CD4-positive, alpha-beta T cell treated with Interleukin-6 for 4 hours (primary cell): ENCODE results near the gene COX4I1.

ENCODE experiments used
- DNase-seq: peaks from one replicate; pipeline ENCODE4 v3.0.0-alpha.2; 2020; ENCODE audit warnings: mixed read lengths

Gene COX4I1

DNA sequence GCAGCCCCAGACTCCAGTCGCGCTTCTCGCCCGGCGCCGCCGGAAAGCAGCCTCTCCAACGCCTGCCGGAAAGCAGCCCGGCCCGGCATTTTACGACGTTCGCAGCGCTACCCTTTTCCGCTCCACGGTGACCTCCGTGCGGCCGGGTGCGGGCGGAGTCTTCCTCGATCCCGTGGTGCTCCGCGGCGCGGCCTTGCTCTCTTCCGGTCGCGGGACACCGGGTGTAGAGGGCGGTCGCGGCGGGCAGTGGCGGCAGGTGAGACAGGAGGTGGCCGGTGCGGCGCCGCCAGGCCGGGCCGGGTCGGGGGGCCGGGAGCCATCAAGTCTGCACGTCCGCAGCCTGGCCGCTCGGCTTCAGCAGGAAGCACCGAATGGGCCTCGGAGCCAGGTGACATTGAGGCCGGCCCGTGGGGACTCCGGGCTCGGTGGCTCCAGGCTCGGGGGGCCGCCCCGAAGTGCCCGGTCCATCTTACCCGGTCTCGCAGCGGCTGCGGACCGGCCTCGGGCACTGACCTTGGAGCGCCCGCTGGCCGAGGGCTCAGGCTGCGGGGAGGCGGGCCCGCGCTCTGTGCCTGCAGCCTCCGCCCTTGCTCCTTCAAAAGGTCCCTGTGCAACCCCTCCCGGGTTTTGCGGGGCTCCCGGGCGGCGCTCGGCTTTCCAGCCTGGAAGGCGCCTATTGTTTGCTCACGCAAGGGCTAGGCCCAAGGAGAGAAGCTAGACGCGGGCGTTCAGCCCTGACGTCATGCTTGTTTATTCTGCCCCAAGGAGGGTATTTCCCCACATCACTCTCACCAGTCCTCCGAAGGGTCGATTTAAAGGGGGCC is at the start of gene COX4I1, which contains the start of gene EMC8:
Gene COX4I1, plus strand, starts transcription at position 199 of the 824 bp plus-strand sequence. CDS start 1,511 bp downstream, outside the sequence.
Gene EMC8, minus strand, starts transcription at position 48 of the 824 bp plus-strand sequence. CDS start 249 bp downstream, outside the sequence.
- peak; percentile 93 for DNase-seq

DNA sequence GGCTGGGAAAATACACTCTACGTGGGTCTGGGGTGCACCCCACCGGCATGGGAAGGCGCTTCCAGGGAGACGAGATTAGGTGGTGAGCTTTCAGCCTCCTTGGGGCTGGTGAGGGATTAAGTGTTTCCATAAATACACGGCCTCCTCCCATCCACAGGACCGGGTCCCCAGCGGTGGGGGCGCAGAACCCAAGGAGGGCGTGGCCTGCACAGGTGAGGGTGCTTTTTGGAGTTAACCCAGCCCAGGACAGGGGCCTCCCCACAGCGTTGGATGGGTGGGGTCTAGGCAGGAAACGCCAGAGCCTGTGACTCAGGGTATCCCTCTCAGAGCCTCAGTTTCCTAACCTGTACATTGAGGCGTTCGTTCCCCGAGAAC is 49.7 kb upstream of the COX4I1 start:
- no peak for DNase-seq

DNA sequence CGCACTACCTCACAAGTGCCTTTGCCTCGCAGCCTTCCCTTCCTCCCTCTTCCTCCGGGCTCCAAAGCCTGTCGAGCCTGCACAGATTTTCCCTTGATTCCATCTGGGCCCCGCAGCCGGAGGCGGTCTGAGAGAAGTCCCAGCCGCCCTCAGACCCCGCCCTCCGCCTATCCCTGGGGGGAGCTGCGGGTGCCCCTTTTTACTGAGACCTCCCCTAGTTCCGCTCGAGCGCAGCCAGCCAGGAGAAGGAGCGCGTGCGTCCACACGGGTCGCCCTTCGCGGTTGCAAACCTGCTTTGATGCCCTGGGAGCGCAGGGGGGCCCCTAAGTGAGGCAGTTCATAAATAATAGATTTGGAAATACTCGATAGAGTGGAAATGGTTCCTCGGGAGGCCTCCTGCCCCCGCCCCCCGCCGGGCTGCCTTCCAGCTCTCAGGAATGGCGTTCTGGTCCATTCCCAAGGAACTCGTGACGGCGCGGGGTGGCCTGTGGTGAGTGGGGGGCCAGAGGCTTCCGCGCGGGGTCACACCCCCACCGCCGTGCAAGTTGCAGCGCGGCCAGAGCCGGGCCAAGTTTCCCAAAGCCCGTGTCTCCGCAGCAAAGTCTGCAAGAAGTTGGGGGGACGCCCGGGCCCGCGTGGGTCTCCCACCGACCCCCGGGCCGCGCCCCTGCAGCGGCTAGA is 49.2 kb upstream of the COX4I1 start:
- DNase-seq = no peak

DNA sequence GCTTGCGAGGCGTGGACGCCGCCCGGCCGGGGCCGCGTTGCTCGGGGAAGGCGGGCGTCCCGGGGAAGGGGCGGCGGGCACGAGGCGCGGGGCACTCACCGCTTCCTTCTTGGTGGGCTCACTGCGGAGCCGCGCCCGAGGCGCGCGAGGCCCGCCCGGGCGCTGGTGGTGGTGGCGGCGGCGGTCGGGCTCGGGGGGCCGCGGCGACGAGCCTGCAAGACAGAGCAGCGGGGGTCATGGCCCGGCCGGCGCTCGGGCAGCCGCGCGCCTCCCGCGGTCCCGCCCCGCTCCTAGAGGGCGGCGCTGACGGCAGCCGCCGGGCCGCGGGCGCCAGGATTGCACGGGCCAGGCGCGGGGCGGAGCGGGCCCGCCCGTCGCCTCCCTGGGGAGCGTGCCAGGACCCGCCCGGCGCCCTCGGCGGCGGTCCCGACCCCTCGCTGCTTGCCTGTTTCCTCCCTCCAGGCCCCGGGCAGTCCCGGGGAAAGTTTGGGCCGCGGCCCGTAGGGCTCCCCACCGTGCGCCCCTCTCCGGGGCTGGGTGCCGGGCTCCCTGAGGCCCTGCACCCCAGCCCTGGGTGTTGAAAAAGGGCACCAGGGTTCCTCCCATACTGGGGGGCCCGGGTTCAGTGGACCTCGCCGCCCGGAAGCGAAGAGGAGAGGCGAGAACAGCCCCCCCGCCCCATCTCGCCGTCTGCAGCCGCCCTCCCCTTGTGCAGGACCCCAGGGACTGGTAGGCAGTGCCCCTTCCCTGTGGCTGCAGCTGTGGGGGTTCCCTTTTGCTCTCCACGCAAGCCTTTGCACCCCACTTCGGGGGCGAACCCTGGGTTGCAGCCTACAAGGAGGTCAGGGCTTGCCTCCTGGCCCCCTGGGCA is 48.4 kb upstream of the COX4I1 start, which contains the start of gene C16orf74:
Gene C16orf74, minus strand, starts transcription at position 270 of the 871 bp plus-strand sequence. CDS start 15,879 bp downstream, outside the sequence.
- DNase-seq = no peak

DNA sequence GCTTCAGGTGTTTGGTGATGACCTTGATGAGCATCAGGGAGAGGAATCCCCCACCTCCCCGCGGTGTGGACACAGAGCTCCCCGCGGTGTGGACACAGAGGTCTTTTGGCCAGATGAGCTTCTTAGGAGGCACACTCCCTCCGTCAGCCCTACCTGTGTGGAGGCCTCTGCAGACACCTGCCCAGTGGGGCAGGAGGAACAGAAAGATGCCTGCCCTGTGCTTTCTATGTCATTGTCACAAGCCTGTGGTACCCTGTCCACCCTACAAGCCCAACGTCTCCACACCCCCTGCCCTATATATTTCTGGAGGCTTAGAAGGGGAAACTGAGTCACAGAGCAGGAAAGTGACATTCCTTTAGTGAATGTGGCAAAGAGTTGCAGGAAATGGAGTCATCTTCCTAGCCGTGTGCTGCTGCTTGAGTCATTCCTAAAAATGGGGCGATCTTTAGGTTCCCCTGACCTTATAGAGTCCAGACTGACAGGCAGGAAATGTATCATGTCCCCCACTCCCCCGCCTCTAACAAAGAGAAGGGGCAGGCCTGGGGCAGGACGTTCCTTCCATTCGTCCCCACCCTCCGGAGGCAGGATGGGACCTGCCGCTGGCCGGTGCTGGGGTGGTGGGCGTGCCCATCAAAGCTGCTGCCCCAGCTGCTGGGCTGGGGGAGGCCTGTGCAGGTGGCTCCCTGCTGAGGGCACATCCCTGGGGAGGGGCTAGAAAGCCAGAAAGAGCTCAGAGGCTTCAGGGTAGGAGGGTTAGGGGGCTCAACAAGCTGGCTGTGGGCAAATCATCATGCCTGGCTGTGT is 47.6 kb upstream of the COX4I1 start:
- no peak for DNase-seq

DNA sequence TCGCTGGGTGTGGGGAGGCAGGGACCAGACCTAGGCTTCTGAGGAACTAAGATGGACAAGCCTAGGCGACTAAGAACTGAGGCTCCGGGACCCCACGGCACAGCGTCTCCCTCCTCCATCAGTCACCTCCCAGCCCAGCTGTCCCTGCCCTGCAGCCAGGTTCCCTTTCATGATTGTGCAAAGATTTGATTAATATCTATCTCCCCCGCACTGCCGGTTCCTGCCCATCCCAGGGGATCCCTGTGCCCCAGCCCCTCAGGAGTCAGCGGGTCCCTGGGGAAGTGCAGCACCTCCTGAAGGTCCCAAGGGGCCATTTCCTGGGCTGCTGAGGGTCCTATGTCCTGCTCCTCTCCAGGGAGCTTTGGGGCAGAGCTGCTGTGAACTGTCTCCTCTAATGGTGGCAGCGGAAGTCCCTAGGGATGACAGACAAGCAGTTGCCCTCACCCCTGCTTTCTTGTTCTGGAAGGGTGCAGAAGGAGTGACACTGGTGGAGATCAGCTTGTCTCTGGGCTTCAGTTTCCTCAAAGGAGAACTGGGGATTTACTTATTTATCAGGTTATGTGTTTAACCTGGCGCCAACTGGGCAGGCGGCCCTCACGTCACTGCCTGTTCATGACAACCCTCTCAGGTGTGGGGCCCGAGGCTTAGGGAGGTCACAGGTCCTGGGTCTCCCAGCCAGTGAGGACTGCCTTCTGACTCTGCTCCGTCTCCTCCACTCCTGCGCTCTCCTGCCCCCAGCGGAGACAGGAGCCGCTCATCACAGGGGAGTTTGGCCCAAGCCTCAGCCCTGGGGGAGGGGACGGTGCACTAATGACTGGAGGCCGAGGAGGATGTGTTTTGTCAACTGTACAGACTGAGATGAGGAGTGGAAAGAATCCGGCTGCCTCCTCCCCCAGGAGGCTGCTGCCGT is 46.7 kb upstream of the COX4I1 start:
- DNase-seq = no peak

DNA sequence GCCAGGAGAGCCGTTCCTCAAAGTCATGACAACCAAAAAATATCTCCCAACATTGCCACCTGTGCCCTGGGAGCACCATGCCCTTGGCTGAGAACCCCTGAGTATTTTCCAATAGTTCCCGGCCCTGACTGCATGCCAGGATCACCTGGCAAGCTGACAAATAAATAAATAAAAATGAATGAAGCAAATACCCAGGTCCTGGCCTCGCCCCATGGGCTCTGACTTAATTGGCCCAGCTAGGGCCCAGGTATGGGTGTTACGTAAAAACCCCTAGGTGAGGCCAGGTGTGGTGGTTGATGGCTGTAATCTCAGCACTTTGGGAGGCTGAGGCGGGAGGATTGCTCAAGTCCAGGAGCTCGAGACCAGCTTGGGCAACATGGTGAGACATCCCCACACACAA is 45.9 kb upstream of the COX4I1 start:
- DNase-seq = no peak

DNA sequence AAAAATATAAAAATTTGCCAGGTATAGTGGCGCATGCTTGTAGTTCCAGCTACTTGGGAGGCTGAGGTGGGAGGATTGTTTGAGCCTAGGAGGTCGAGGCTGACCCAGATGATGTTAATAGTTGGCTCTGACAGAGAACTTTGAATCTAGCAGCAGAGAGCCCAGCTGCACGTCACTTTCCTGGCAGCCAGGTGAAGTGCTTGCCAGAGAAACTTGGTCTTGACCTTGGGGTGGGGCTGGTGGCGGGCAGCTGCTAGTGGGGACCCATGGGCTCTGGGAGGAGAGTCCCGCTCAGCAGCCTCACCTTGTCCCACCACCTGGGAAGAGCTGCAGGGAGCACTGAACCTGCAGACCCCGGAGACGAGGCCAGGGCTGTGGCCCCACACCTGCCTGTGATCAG is 45.5 kb upstream of the COX4I1 start:
- no peak for DNase-seq

DNA sequence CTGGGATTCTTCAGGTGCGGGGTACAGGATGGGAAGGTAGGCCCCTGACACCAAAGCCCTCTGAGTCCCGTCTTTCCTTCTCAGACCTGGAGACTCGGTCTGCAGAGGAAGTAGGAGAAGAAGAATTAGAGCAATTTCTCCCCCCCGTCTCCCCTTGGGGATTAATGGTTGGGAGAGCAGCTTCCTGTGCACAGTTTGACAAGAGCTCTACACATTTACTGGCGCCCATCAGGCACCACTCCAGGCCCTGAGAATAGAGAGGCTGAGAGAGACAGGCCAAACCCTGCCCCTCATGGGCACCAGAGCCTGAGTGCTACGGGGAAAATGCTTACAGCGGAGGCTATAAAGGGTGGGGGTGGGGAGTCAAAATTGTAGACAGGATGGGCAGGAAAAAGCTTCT is 45.1 kb upstream of the COX4I1 start:
- DNase-seq = no peak

DNA sequence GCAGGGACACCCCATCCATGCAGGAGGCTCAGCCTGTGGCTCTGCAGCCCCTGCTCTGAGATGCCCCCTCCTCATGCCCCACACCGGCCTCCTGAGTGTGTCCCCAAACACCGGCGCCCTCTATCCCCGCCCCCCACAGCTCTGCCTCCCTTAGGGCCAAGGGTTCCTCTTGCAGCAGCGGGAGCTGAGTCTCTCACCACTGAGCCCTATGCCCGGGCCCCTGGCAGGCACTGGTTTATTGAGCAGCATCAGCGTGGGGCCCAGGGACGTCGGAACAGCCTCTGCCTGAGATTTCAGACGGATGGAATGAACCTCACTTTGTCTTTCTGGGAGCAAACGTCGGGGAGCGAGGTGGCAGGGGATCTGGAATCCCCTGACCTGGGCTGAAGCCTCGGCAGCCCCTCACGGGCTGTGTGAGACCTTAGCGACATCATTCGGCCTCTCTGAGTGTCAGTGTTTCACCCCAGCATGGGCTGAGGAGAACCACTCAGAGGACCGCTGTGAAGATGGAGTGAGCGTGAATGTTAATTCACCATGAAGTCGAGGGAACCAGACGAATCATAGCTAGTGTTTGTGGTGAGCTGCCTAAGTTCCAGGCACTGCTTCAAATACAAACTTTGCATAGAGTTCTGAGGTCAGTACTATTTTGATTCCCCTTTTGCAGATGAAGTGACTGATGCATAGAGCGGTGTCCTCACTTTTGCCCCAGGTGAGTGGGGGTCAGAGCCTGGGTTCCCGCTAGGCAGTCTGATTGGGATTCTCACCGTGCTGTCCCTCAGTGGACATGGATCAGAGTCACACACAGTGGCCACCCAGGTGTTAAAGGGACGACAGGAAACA is 43.3 kb upstream of the COX4I1 start:
- DNase-seq = no peak

DNA sequence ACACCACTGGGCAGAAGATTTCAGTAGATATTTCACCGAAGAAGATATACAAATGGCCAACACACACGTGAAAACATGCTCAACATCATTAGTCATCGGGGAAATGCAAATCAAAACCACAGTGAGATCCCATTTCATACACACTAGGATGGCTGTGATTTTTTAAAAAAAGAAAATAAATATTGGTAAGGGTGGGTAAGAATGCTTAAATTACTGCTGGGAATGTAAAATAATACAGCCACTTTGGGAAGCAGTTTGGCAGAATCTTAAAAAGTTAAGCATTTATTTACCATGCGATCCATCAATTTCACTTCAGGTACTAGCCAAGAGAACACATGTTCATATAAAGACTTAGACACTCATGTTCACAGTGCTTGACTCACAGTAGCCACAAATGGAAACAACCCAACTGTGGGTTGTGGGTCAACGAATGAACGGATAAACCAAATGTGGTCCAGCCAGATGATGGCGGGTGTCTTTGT is 42.1 kb upstream of the COX4I1 start:
- DNase-seq = no peak

DNA sequence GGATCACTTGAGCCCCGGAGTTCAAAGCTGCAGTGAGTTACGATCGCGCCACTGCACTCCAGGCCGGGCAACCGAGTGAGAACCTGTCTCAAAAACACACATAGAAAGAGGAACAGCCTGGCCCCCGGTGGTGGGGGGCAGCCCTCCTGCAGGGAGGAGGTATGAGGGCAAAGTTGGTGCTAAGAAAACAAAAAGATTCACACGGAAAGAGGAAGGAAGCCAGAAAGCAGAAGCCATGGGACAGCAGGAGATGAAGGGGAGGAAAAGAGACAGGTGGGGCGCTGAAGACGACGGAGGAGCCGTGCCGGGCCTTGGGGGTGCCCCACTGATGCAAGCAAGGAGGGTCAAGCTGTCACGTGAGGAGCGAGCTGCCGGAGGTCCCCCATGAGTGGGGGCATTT is 40.4 kb upstream of the COX4I1 start:
- no peak for DNase-seq

DNA sequence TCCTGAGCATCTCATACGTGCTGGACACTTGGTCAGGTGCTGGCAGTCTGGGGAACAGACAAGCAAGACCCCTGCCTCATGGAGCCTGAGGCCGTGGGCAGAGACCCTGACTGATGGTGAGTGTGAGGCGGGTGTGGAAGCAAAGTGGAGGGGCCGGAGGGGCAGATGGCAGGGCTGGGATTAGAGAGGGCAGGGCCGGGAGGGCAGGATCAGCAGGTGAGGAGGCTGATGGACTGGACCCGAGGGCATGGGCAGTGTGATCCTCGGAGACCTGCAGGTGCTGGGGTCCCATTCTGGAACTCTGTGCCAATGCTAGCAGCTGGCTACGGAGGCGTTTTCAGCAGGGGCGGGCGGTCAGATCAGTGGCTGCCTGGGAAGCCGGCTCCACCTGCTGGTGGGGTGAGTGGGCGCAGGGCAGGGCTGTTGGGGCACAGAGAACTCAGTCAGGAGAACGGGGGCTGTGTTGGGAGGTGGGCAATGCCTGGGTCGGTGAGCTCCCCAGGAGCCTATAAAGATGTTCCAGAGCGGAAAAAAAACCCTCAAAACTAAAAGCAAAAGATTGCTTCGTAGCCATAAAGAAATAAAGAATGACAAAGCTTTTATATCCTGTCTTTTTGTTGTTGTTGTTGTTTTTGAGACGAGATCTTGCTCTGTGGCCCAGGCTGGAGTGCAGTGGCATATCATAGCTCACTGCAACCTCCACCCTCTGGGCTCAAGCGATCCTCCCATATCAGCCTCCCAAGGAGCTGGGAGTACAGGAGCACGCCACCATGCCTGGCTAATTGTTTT is 39.7 kb upstream of the COX4I1 start:
- peak; percentile 34 for DNase-seq

DNA sequence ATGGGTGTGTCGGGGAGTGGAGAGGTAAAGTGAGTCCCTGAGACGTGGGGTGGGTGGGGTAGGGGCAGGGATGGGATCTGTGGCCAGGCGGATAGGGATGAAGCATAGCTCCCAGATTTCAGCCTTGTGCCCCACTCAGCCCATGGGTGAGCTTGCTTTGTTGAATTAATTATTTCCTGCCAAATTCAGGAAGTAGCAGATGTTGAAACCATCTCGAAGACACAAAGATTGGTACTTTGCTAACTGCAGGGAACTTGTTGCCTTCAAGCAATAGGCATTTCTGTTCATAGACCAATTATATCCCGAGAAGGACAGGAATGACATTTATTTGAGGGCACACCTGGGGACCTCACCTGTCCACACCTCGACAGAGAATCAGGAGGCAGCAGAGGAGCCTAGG is 37.6 kb upstream of the COX4I1 start:
- DNase-seq = no peak

DNA sequence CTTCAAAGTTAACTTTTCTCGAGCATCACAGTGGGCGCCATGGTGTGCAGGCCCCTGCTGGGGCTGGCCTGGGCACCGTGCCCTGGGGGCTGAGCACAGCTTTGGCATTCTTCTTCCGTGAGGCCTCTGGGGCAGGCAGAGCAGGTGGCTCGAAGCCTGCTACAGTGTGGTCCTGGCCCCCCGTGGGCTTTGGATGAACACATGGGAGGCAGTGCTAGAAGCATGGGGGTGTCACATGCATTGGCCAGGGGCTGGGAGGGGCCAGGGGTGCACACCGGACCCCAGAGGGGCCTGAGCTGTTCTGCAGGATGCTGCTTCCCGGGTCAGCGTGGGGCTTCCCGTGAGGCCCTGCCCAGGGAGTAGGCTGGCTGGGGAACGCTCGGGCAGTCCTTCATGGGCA is 36.5 kb upstream of the COX4I1 start:
- no peak for DNase-seq

DNA sequence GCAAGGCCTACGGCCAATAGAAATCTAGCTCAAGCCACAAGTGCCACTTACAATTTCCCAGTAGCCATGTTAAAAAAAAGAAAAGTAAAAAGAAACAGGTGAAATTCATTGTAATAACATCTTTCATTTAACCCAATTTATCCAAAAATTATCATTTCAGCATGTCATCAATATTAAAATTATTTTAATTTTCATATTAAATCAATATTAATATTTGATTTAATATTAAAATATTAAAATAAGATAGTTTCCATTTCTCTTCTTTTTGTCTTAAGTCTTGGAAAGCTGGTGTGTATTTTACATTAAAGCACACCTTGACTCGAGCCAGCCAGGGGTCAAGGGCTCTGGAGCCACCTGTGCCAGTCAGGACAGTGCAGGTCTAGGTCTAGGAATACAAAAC is 35.9 kb upstream of the COX4I1 start:
- DNase-seq = no peak

DNA sequence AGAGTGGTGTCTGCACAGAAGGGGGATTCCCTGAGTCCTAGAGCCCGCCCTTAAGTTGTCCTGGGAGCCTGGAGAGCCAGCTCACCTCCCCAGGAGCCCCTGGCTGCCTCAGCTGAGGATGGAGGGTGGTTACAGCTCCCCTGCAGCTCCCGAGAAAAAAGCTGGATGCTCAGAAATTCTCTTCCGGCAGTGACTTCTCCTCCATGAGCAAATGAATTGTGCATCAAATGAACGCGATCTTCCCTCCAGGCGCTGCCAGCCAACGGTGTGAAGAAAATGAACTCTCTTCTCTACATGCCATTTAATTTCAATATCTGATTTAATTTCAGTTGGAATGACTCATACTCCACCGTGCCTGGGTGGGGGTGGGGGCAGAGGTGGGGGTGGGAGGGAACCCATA is 34.3 kb upstream of the COX4I1 start:
- no peak for DNase-seq

DNA sequence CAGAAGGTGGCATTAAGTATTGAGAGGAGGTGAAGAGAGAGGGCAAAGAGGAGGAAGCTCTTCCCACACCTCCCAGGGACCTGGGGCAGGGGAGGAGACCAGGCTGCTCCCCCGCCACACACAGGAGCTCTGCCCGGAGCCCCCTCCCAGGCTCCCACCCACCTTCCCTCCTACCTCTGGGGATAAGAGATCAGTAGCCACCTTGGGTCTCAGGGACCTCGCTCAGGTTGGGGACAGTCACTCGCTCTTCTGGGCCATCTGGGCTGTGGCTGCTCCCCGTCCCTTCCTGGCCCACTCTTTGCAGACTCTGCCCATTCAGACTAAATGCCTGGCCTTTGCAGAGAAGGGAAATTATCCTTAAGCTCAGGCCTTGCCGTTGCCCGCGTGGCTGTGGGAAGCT is 33.7 kb upstream of the COX4I1 start:
- no peak for DNase-seq

DNA sequence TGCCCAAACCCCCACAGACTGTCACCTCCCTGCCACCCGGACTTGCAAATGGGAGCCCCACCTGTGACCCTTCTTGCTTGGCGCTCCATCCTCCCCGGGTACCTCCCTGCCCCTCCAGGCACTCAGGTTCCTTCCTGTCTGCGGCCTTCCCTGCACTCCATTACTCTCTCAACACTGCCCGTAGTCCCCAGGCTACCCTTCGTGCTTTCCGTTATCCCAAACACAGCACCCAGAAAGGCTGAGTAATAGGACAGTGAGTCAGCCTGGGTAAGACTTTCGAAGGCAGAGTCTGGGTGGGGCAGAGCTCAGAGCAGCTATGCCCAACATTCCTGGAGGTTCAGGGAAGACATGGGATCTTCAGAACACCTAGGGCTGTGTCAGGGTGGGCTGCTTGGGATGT is 32.0 kb upstream of the COX4I1 start:
- no peak for DNase-seq
